Neural progenitor cell (in vitro differentiated cells): ENCODE results near the gene CFAP97D2. TPM values are rescaled to one million over a fixed set of nuclear protein-coding genes. Genes with fewer than 3 reads are reported as not detected.

Source experiments
- DNase-seq: peaks from one replicate; pipeline ENCODE4 v3.0.0-alpha.2; 2016; ENCODE audit warnings: low spot score
- H2AFZ ChIP-seq: fragments of 200-600 bp; sonication (generic); replicated peaks from 2 replicates; pipeline ENCODE4 v1.6.1; 2016; ENCODE audit warnings: antibody characterized with exemption
- H3F3A ChIP-seq: fragments of 200-600 bp; sonication (generic); 2 replicates; pipeline ENCODE4 v1.6.1; 2016; ENCODE audit warnings: antibody characterized with exemption, low read depth
- H3K27ac ChIP-seq: fragments of 200-600 bp; sonication (generic); 2 replicates; pipeline ENCODE4 v1.5.1; 2016; ENCODE audit warnings: mild to moderate bottlenecking
- H3K27me3 ChIP-seq: fragments of 200-600 bp; sonication (generic); 2 replicates; pipeline ENCODE4 v1.6.1; 2016; ENCODE audit warnings: mild to moderate bottlenecking, moderate library complexity
- H3K36me3 ChIP-seq: fragments of 200-600 bp; sonication (generic); 2 replicates; pipeline ENCODE4 v1.5.1; 2016
- H3K4me1 ChIP-seq: fragments of 200-600 bp; sonication (generic); 2 replicates; pipeline ENCODE4 v1.6.1; 2016; ENCODE audit warnings: mixed run types
- H3K4me2 ChIP-seq: fragments of 200-600 bp; sonication (generic); 2 replicates; pipeline ENCODE4 v1.6.1; 2016
- H3K4me3 ChIP-seq: fragments of 200-600 bp; sonication (generic); 2 replicates; pipeline ENCODE4 v1.5.1; 2016
- H3K79me2 ChIP-seq: fragments of 200-600 bp; sonication (generic); 2 replicates; pipeline ENCODE4 v1.6.1; 2016; ENCODE audit warnings: low read depth
- H3K9ac ChIP-seq: fragments of 200-600 bp; sonication (generic); 2 replicates; pipeline ENCODE4 v1.6.1; 2016
- H3K9me3 ChIP-seq: fragments of 200-600 bp; sonication (generic); 2 replicates; pipeline ENCODE4 v1.5.1; 2016; ENCODE audit warnings: low read depth
- H4K20me1 ChIP-seq: fragments of 200-600 bp; sonication (generic); 2 replicates; pipeline ENCODE4 v1.6.1; 2016; ENCODE audit warnings: low read depth
- H3K27ac Mint-ChIP-seq: 3 replicates; pipeline ENCODE4 v1.8.0; 2021; ENCODE audit warnings: mixed read lengths
- H3K27me3 Mint-ChIP-seq: 2 replicates; pipeline ENCODE4 v1.8.0; 2022; ENCODE audit warnings: low read depth, mild to moderate bottlenecking, inconsistent platforms, moderate library complexity, mixed read lengths; ENCODE audit not compliant: insufficient read depth
- H3K36me3 Mint-ChIP-seq: 3 replicates; pipeline ENCODE4 v1.8.0; 2021; ENCODE audit warnings: mixed read lengths
- H3K4me1 Mint-ChIP-seq: 3 replicates; pipeline ENCODE4 v1.8.0; 2021; ENCODE audit warnings: mixed read lengths
- H3K4me3 Mint-ChIP-seq: 3 replicates; pipeline ENCODE4 v1.8.0; 2021; ENCODE audit warnings: mild to moderate bottlenecking, moderate library complexity, mixed read lengths
- H3K9me3 Mint-ChIP-seq: 3 replicates; pipeline ENCODE4 v1.8.0; 2020; ENCODE audit warnings: mixed read lengths
- CTCF ChIP-seq: fragments of 200-600 bp; sonication (generic); IDR thresholded peaks from 2 replicates; pipeline ENCODE4 v1.5.1; 2017; ENCODE audit warnings: antibody characterized with exemption, mild to moderate bottlenecking
- EZH2 ChIP-seq: fragments of 200-600 bp; sonication (generic); IDR thresholded peaks from 2 replicates; pipeline ENCODE4 v1.6.1; 2017; ENCODE audit warnings: antibody characterized with exemption, mild to moderate bottlenecking, moderate library complexity
- EZH2phosphoT487 ChIP-seq: fragments of 200-600 bp; sonication (generic); IDR thresholded peaks from 2 replicates; pipeline ENCODE4 v1.6.1; 2017; ENCODE audit warnings: antibody characterized with exemption
- total RNA-seq: library from RNA; depleted of rRNA; stranded (reverse); fragments of >200 nt; gene quantifications from 2 replicates; pipeline ENCODE4 v1.2.3, GENCODE V29; 2015; ENCODE audit warnings: low replicate concordance

CFAP97D2 gene
- total RNA-seq, 1 donor from 2014 or later: not detected

GRCh38 chr13:114213980-114214379, 34.9 kb downstream of the CFAP97D2 start:
- no peak for TF ChIP-seq EZH2
- TF ChIP-seq EZH2phosphoT487: no peak
- no peak for TF ChIP-seq CTCF
- Mint-ChIP-seq H3K9me3 (no peaks in the 10 kb centered on the region), H3K4me3 (no peak overlapping the region), H3K27ac (no peak overlapping the region), H3K27me3 (peaks cover 2% of the 10 kb centered on the region), H3K4me1 (no peaks in the 10 kb centered on the region), H3K36me3 (no peaks in the 10 kb centered on the region)
- Histone ChIP-seq H3K27me3 (no peaks in the 10 kb centered on the region), H3K4me3 (no peak overlapping the region), H4K20me1 (no peaks in the 10 kb centered on the region), H2AFZ (no peak overlapping the region), H3K36me3 (no peaks in the 10 kb centered on the region), H3K4me2 (no peak overlapping the region), H3K9me3 (no peaks in the 10 kb centered on the region), H3K9ac (no peak overlapping the region), H3F3A (no peaks in the 10 kb centered on the region), H3K4me1 (no peaks in the 10 kb centered on the region), H3K27ac (no peak overlapping the region), H3K79me2 (no peaks in the 10 kb centered on the region)
- DNase-seq: no peak

- Mint-ChIP-seq H3K27ac (no peak overlapping the region), H3K27me3 (peaks cover 3% of the 10 kb centered on the region), H3K4me1 (peaks cover 6% of the 10 kb centered on the region), H3K4me3 (no peak overlapping the region), H3K9me3 (no peaks in the 10 kb centered on the region), H3K36me3 (no peaks in the 10 kb centered on the region)
- H3K4me2 ChIP-seq: no peak overlapping the region
- H3K36me3 ChIP-seq: no peaks in the 10 kb centered on the region
- H3K4me3 ChIP-seq: no peak overlapping the region
- H3K4me1 ChIP-seq: no peaks in the 10 kb centered on the region
- no peak for DNase-seq
- H3K79me2 ChIP-seq: no peaks in the 10 kb centered on the region
- H3F3A ChIP-seq: no peaks in the 10 kb centered on the region
- no peaks in the 10 kb centered on the region for H4K20me1 ChIP-seq
- H3K9me3 ChIP-seq: no peaks in the 10 kb centered on the region
- no peak overlapping the region for H3K27ac ChIP-seq
- TF ChIP-seq CTCF: no peak
- no peak for TF ChIP-seq EZH2phosphoT487
- no peak for TF ChIP-seq EZH2
- H2AFZ ChIP-seq: no peak overlapping the region
- no peak overlapping the region for H3K9ac ChIP-seq
- H3K27me3 ChIP-seq: no peaks in the 10 kb centered on the region
Measured at GRCh38 chr13:114219392-114219791, 40.3 kb downstream of the CFAP97D2 start.

- Histone ChIP-seq H3K27ac (no peak overlapping the region), H3K9ac (no peak overlapping the region)
Measured at GRCh38 chr13:114222461-114222968, 43.5 kb downstream of the CFAP97D2 start.

More at GRCh38 chr13:114222461-114222968, 43.5 kb downstream of the CFAP97D2 start:
- H3K27ac Mint-ChIP-seq: peak overlapping the region; percentile 60
- no peaks in the 10 kb centered on the region for H3K27me3 ChIP-seq
- H3K36me3 ChIP-seq: no peaks in the 10 kb centered on the region
- H3K9me3 ChIP-seq: no peaks in the 10 kb centered on the region
- H3F3A ChIP-seq: no peaks in the 10 kb centered on the region
- H4K20me1 ChIP-seq: no peaks in the 10 kb centered on the region
- H3K4me3 Mint-ChIP-seq: no peak overlapping the region
- DNase-seq: no peak
- no peaks in the 10 kb centered on the region for H3K79me2 ChIP-seq
- H3K4me3 ChIP-seq: no peak overlapping the region
- H2AFZ ChIP-seq: no peak overlapping the region
- TF ChIP-seq EZH2phosphoT487 (no peak), EZH2 (no peak), CTCF (no peak)
- H3K4me1 Mint-ChIP-seq: peaks cover 16% of the 10 kb centered on the region
- no peaks in the 10 kb centered on the region for H3K9me3 Mint-ChIP-seq
- no peak overlapping the region for H3K4me2 ChIP-seq
- peaks cover 4% of the 10 kb centered on the region for H3K27me3 Mint-ChIP-seq
- no peaks in the 10 kb centered on the region for H3K36me3 Mint-ChIP-seq
- H3K4me1 ChIP-seq: no peaks in the 10 kb centered on the region
